Measurements from ENCODE around the gene SUN5.

DNA sequence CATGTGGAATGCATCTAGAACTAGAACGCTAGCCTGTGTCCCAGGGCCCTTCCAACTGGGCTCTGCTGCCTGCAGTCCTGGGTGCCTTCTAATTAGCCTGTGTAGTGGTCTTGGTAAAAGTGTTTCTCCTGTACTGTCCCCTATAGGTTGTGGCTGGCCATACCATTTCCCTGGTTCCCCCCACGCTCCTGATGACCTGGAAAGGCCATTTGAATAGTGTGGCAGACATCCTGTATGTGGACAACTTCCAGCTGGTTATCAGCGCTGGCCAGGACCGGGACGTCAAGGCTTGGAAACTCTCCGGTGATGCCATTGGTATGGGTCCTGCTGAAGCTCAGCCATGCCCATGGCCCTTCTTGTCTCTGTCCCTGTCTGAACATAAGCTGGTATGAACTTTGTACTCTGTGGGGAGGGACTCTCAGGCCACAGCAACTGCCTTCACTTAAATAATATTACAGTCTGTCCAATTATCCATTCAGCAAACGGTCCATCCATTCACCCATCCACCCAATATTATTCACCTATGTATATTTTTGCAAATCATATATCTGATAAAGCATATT is 60.7 kb downstream of the SUN5 start:
- TF ChIP-seq POU5F1 (IDR thresholded peaks at IDR 0.05; ENCODE audit: low read depth, low read length) = no peak
- no peak for TF ChIP-seq RAD21 (IDR thresholded peaks at IDR 0.05 in 1 of 2, conservative IDR thresholded peaks at IDR 0.05 in 1 of 2; ENCODE audit: low read depth in 2 of 2, low read length in 2 of 2)
- TF ChIP-seq, protein P1, sequence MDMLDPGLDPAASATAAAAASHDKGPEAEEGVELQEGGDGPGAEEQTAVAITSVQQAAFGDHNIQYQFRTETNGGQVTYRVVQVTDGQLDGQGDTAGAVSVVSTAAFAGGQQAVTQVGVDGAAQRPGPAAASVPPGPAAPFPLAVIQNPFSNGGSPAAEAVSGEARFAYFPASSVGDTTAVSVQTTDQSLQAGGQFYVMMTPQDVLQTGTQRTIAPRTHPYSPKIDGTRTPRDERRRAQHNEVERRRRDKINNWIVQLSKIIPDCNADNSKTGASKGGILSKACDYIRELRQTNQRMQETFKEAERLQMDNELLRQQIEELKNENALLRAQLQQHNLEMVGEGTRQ (IDR thresholded peaks at IDR 0.05; ENCODE audit: low read length) = no peak
- peak in 2 of 3 experiments; percentile 12 to 30; a peak in 2 of 4 replicates for TF ChIP-seq CTCF (IDR thresholded peaks at IDR 0.05; ENCODE audit: control extremely low read depth in 1 of 3, insufficient read depth in 1 of 3, low read depth in 1 of 3, low read length in 3 of 3)
